ENCODE measurements around the gene ELMO1. TPM values are rescaled to one million over a fixed set of nuclear protein-coding genes. Genes with fewer than 3 reads are reported as not detected.

The ELMO1 gene
- total RNA-seq, 1 experiment from 2014 or later = 7.8 TPM

DNA sequence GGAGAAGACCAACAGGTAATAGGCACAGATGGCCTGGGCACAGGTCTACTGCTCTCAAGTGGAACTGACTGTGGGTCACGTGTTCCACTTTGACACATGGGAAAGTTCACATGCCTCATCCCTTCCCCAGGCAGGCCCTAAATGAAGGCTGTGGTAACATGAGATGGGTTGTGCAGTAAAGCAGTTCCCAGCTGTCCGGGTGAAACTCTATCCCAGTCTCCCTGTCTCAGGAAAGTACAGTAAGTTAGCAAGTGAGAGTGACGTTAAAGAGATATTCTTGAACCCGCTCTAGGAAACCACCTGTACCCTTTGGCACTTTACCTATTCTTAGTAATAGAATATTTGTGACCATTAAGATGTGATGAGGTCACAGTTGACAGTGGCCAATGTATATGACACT is 380.6 kb downstream of the ELMO1 start:
- no peak for DNase-seq
- Mint-ChIP-seq H3K27ac (no peak overlapping the region), H3K4me3 (no peak overlapping the region), H3K9me3 (no peaks in the 10 kb centered on the region), H3K27me3 (ENCODE audit: low read depth) (no peaks in the 10 kb centered on the region), H3K4me1 (peaks cover 10 to 11% of the 10 kb centered on the region in 2 experiments), H3K36me3 (ENCODE audit: insufficient read depth in 1 of 3, low read depth in 3 of 3) (no peaks in the 10 kb centered on the region)
- H2BK15ac ChIP-seq (ENCODE audit: low read depth, low read length) = no peak overlapping the region
- H3K79me2 ChIP-seq (ENCODE audit: insufficient read depth, low read length) = no peaks in the 10 kb centered on the region
- H2AK5ac ChIP-seq (ENCODE audit: insufficient read length, low read length) = no peak overlapping the region
- H3K79me1 ChIP-seq (ENCODE audit: insufficient read depth, low read depth, low read length, poor library complexity, severe bottlenecking) = no peaks in the 10 kb centered on the region
- no peak overlapping the region for H3K14ac ChIP-seq (ENCODE audit: insufficient read depth, low read length)
- no peaks in the 10 kb centered on the region for H3K23me2 ChIP-seq (ENCODE audit: insufficient read length, low read depth, low read length, poor library complexity, severe bottlenecking)
- TF ChIP-seq, protein P1, sequence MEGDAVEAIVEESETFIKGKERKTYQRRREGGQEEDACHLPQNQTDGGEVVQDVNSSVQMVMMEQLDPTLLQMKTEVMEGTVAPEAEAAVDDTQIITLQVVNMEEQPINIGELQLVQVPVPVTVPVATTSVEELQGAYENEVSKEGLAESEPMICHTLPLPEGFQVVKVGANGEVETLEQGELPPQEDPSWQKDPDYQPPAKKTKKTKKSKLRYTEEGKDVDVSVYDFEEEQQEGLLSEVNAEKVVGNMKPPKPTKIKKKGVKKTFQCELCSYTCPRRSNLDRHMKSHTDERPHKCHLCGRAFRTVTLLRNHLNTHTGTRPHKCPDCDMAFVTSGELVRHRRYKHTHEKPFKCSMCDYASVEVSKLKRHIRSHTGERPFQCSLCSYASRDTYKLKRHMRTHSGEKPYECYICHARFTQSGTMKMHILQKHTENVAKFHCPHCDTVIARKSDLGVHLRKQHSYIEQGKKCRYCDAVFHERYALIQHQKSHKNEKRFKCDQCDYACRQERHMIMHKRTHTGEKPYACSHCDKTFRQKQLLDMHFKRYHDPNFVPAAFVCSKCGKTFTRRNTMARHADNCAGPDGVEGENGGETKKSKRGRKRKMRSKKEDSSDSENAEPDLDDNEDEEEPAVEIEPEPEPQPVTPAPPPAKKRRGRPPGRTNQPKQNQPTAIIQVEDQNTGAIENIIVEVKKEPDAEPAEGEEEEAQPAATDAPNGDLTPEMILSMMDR (conservative IDR thresholded peaks at IDR 0.05) = no peak
- H3K56ac ChIP-seq (ENCODE audit: insufficient read length, low read depth, low read length) = no peak overlapping the region
- no peak overlapping the region for H4K8ac ChIP-seq (replicated peaks; ENCODE audit: insufficient read length, low read depth, low read length)
- H3K4ac ChIP-seq (ENCODE audit: low read depth, low read length) = no peak overlapping the region
- no peak overlapping the region for H2AFZ ChIP-seq (ENCODE audit: low read length)
- no peak overlapping the region for H4K91ac ChIP-seq (ENCODE audit: insufficient read length, low read depth, low read length)
- no peaks in the 10 kb centered on the region for H4K20me1 ChIP-seq (ENCODE audit: control insufficient read depth, insufficient read depth, insufficient read length)
- H2BK5ac ChIP-seq (ENCODE audit: insufficient read length, low read length) = no peak overlapping the region
- no peaks in the 10 kb centered on the region for H3K4me1 ChIP-seq (ENCODE audit: insufficient read depth, low read length)
- H2BK120ac ChIP-seq (ENCODE audit: low read depth, low read length, poor library complexity, severe bottlenecking) = no peak overlapping the region
- H3K27me3 ChIP-seq (ENCODE audit: insufficient read depth, low read length) = no peaks in the 10 kb centered on the region
- H3K27ac ChIP-seq (ENCODE audit: insufficient read length, low read depth, low read length) = no peak overlapping the region
- no peak overlapping the region for H3K9ac ChIP-seq (ENCODE audit: extremely low read depth, insufficient read length, low read length)
- H3K18ac ChIP-seq (ENCODE audit: insufficient read length, low read depth, low read length) = no peak overlapping the region
- no peak overlapping the region for H3T11ph ChIP-seq (ENCODE audit: low read length)
- no peak overlapping the region for H3K4me2 ChIP-seq (ENCODE audit: insufficient read depth, insufficient read length, low read length)
- H3K9me3 ChIP-seq (ENCODE audit: control insufficient read depth, low read depth, low read length) = no peaks in the 10 kb centered on the region
- H3K23ac ChIP-seq (ENCODE audit: insufficient read length, low read depth, low read length) = no peak overlapping the region
- no peak overlapping the region for H4K5ac ChIP-seq (ENCODE audit: insufficient read length, low read depth, low read length)
- no peak overlapping the region for H2BK12ac ChIP-seq (ENCODE audit: insufficient read length, low read depth, low read length)
- H2BK20ac ChIP-seq (ENCODE audit: low read depth, low read length, poor library complexity, severe bottlenecking) = no peak overlapping the region
- WGBS (ENCODE audit: extremely low coverage, insufficient read length, low lambda C conversion rate) = no CpG with 5 or more reads among the region's 4 CpGs
